HFFc6 (cell line): ENCODE results near the gene ZSCAN18. TPM values are rescaled to one million over a fixed set of nuclear protein-coding genes. Genes with fewer than 3 reads are reported as not detected.

ENCODE experiments used
- DNase-seq: peaks from one replicate; pipeline ENCODE4 v3.0.0-alpha.2; 2018
- H3K27ac Mint-ChIP-seq: 2 replicates; pipeline ENCODE4 v1.8.0; 2020; ENCODE audit warnings: mild to moderate bottlenecking, mixed read lengths
- H3K27me3 Mint-ChIP-seq: 2 replicates; pipeline ENCODE4 v1.8.0; 2021; ENCODE audit warnings: mild to moderate bottlenecking, moderate library complexity, mixed read lengths; ENCODE audit not compliant: insufficient read depth
- H3K36me3 Mint-ChIP-seq: 2 replicates; pipeline ENCODE4 v1.8.0; 2021; ENCODE audit warnings: low read depth, mixed read lengths
- H3K4me1 Mint-ChIP-seq: 2 replicates; pipeline ENCODE4 v1.8.0; 2020; ENCODE audit warnings: low read depth, mixed read lengths
- H3K4me3 Mint-ChIP-seq: 2 replicates; pipeline ENCODE4 v1.8.0; 2020; ENCODE audit warnings: mild to moderate bottlenecking, moderate library complexity, mixed read lengths
- H3K9me3 Mint-ChIP-seq: 2 replicates; pipeline ENCODE4 v1.8.0; 2020; ENCODE audit warnings: mild to moderate bottlenecking, mixed read lengths
- total RNA-seq, 6 experiments: library from RNA; stranded (reverse); fragmentation: NEBNext Ultra II Directional; extraction: Animal tissue kit (Norgen Biotek cat#: 25700); gene quantifications; 2 replicates in 1 of 6; 3 replicates in 5 of 6; pipeline ENCODE4 v1.2.3, GENCODE V29; 2021
- TF ChIP-seq, protein P1 (sequence below): fragments of 200-600 bp; sonication (generic); IDR thresholded peaks from 2 replicates; pipeline ENCODE4 v1.5.0; 2021; ENCODE audit warnings: antibody characterized with exemption, mild to moderate bottlenecking

Gene ZSCAN18
- total RNA-seq, 6 experiments from 2014 or later, result 0.80 to 2.8 (median 2.1) TPM

DNA sequence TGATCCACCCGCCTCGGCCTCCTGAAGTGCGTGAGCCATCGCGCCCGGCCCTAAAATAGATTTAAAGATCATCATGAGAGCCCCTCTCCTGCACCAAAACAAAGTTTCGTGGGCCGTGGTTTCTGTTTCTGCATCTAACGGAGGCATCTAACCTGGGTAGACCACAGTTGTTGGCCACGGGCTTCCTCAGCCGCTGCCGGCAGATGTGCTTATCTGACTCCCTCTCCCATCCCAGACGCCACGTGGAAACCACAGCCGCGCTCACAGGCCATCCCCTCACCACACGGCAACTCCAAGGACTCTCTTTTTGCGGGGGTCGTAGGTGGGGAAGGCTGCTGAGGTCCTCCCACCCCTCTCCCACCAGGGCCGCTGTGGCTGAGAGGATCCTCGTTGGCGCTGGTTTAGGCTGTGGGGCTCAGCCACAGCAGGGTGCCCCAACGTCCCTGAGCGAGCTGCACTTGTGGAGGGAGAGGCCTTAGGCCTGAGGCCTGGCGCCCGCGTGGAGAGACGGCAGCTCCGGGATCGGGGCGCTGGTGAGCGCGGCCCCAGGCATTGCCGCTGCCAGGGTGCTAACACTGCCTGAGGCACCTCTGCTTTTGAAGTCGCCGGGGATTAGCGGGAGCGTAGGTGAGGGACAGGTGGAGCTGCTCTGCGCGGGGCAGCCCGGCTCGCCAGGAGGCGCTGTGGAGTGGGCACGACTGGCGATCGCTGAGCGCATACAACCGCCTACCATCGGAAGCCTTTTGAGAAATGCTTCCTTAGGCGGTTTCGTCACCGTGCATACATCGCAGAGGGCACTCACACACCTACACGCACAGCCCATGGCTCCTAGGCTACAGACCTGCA, 55.3 kb downstream of the ZSCAN18 start:
- Mint-ChIP-seq H3K4me1 (no peaks in the 10 kb centered on the region), H3K36me3 (peaks cover 5% of the 10 kb centered on the region; the same call in 1 of the 2 replicates), H3K27me3 (peaks cover 2% of the 10 kb centered on the region; the same call in 1 of the 2 replicates), H3K27ac (no peak overlapping the region), H3K4me3 (no peak overlapping the region), H3K9me3 (peaks cover 71% of the 10 kb centered on the region)
- TF ChIP-seq, protein P1, sequence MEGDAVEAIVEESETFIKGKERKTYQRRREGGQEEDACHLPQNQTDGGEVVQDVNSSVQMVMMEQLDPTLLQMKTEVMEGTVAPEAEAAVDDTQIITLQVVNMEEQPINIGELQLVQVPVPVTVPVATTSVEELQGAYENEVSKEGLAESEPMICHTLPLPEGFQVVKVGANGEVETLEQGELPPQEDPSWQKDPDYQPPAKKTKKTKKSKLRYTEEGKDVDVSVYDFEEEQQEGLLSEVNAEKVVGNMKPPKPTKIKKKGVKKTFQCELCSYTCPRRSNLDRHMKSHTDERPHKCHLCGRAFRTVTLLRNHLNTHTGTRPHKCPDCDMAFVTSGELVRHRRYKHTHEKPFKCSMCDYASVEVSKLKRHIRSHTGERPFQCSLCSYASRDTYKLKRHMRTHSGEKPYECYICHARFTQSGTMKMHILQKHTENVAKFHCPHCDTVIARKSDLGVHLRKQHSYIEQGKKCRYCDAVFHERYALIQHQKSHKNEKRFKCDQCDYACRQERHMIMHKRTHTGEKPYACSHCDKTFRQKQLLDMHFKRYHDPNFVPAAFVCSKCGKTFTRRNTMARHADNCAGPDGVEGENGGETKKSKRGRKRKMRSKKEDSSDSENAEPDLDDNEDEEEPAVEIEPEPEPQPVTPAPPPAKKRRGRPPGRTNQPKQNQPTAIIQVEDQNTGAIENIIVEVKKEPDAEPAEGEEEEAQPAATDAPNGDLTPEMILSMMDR, result no peak
- DNase-seq, result no peak

DNA sequence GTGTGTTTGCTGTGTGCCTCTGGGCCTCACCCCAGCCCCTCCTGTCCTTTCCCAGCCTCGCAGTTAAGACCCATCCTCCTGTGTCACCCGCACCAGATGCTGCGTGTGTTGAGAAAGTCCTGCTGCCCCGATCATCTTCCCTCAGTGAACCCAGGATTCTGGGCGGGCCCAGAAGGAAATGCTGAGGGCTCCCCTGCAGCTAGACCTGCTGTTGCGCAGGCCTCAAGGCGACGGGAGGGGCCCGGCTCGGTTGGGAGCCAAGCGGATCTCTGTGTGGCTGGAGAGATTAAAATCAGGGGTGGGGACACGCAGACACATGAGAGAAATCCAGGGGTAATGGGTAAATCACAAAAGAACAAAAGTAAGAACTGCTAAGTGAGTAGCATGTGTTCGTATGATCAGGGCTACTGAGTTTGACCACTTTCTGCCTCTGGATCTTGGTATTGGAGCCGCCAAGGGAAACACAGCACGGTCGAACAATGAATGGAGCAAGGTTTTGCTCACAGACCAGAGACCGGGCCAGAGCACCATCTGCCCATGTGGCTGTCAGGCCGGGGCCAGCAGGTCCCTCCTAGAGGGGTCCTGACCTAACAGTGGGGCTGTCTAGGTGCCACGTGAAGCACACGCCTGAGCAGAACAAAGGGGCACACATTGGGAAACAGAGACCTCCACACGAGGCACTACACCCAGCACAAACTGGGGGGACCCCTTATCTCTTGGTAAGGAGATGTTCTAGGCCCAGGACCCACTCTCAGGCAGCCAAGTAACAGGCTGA, 57.1 kb downstream of the ZSCAN18 start:
- peaks cover 10% of the 10 kb centered on the region for H3K36me3 Mint-ChIP-seq
- H3K9me3 Mint-ChIP-seq, result peaks cover 69% of the 10 kb centered on the region
- H3K4me3 Mint-ChIP-seq, result no peak overlapping the region
- H3K27ac Mint-ChIP-seq, result no peak overlapping the region
- TF ChIP-seq, protein P1, result no peak
- peaks cover 2% of the 10 kb centered on the region; the same call in 1 of the 2 replicates for H3K27me3 Mint-ChIP-seq
- no peak for DNase-seq
- no peaks in the 10 kb centered on the region for H3K4me1 Mint-ChIP-seq

DNA sequence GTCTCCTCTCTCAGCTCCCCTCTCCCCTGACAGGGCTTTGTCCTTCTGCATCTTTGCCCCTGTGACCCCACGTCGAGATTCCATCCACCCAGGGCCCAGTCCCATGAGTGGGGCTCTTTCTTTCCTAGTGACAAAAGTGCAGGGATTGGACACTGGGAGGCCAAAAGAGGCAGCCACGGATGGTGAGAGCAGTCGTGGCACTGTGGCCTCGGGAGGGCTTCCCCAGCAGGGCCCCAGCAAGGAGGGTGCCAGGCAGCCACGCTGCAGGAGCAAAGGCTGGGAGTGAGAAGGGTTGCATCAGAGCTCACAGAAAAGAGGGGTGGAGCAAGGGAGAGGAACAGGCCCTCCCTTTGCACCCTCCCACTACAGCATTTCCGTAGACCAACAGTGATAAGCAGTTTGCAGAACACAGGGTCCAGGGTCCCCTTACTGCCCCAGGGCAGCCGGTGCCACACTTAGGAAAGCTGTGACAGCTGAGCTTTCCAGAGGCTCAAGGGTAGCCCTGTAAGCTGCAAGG, 59.3 kb downstream of the ZSCAN18 start:
- TF ChIP-seq, protein P1, result no peak
- no peak overlapping the region for H3K4me3 Mint-ChIP-seq
- no peak for DNase-seq

DNA sequence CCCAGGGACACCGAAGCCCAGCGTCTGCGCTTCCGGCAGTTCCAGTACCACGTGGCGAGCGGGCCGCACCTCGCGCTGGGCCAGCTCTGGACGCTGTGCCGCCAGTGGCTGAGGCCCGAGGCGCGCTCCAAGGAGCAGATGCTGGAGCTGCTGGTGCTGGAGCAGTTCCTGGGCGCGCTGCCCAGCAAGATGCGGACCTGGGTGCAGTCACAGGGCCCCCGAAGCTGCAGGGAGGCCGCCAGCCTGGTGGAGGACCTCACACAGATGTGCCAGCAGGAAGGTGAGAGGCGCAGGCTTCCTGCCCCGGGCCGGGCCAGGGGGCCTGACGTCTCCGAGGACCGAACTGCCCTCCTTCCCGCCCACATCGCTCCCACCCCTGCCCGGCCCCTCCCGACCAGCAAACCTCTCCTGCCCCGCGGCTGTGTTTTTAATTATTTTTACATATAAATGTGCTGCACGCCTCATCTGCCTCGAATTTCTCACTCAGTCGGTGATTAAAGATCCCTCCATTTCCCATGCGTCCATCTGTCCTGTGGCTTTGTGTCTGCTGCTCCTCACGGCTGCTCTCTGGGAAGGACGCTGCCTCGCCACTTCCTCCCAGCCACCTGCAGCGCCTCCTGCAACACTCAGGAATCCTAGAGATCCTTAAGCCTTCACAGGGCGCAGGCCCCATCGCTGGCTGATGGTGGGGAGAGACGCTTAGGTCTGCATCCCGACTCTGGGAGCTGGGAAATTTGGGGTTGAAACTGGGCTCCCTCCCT, 59.9 kb downstream of the ZSCAN18 start:
- Mint-ChIP-seq H3K27ac (no peak overlapping the region), H3K4me1 (no peaks in the 10 kb centered on the region), H3K36me3 (peaks cover 13% of the 10 kb centered on the region), H3K27me3 (peaks cover 5% of the 10 kb centered on the region), H3K4me3 (no peak overlapping the region), H3K9me3 (peaks cover 62% of the 10 kb centered on the region)
- DNase-seq, result no peak
- TF ChIP-seq, protein P1, result no peak

More for the DNA sequence above, 59.3 kb downstream of the ZSCAN18 start:
- Mint-ChIP-seq H3K27ac (no peak overlapping the region), H3K4me1 (no peaks in the 10 kb centered on the region), H3K9me3 (peaks cover 68% of the 10 kb centered on the region), H3K27me3 (peaks cover 5% of the 10 kb centered on the region), H3K36me3 (peaks cover 17% of the 10 kb centered on the region)

DNA sequence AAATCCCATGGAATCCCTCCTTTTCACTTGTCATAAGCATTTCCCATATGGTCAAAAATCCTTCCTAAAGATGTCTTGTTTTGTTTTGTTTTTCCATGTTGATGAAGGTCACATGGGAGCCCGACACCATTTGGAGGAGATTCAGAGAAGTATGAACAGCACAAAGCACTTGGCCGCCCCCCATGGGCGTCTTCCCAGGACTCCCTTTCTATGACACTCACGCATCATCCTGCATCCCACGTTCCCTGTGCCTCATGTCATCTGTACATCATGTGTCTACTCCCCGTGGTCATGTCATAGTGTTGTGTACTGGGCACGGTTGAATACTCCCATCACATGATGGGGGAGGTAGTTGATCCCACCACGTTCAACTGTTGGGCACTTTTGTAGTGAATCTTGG, 62.2 kb downstream of the ZSCAN18 start:
- Mint-ChIP-seq H3K4me1 (no peaks in the 10 kb centered on the region), H3K4me3 (no peak overlapping the region), H3K36me3 (peaks cover 12% of the 10 kb centered on the region), H3K27ac (no peak overlapping the region), H3K27me3 (peaks cover 5% of the 10 kb centered on the region), H3K9me3 (peaks cover 48% of the 10 kb centered on the region)
- no peak for DNase-seq
- TF ChIP-seq, protein P1, result no peak
